K562 (cell line): ENCODE measurements around the gene PIGC. TPM values are rescaled to one million over a fixed set of nuclear protein-coding genes. Genes with fewer than 3 reads are reported as not detected.

Experiments used
- C11orf30 ChIP-seq: fragments of 450-650 bp; IDR thresholded peaks from 2 replicates; pipeline ENCODE4 v1.6.1; 2016; ENCODE audit warnings: low read depth, mild to moderate bottlenecking
- CBX2 ChIP-seq: fragments of 200-600 bp; sonication (generic); IDR thresholded peaks from one replicate; pipeline ENCODE4 v1.6.1; 2012; ENCODE audit warnings: mild to moderate bottlenecking, low read length, inconsistent platforms; ENCODE audit not compliant: insufficient read depth, poor library complexity, severe bottlenecking
- DIDO1 ChIP-seq: fragments of 450-650 bp; IDR thresholded peaks from 2 replicates; pipeline ENCODE4 v1.6.1; 2016; ENCODE audit warnings: low read depth, missing biosample characterization, missing genetic modification characterization
- MAFG ChIP-seq: fragments of 450-650 bp; conservative IDR thresholded peaks from 2 replicates; pipeline ENCODE4 v1.6.1; 2016; ENCODE audit warnings: missing genetic modification characterization, missing compliant biosample characterization
- NONO ChIP-seq, 2 experiments: fragments of 200-400 bp in 1 of 2; fragments of 450-650 bp in 1 of 2; formaldehyde crosslinking in 1 of 2; IDR thresholded peaks; 2 replicates each; pipeline ENCODE4 v1.6.1; 2017; ENCODE audit warnings: low read depth in 2 of 2, mild to moderate bottlenecking in 2 of 2, moderate library complexity in 2 of 2, low read length in 1 of 2
- SRF ChIP-seq, 2 experiments: fragments of 250-450, 450-650 bp in 1 of 2; sonication (Bioruptor Pico) in 1 of 2; sonication (generic) in 1 of 2; formaldehyde crosslinking; IDR thresholded peaks; 2 replicates each; pipeline versions ENCODE4 v1.5.0 to v1.5.1; 2020 to 2022; ENCODE audit warnings: mild to moderate bottlenecking in 1 of 2, missing genetic modification reagents in 1 of 2
- ZNF124 ChIP-seq: sonication (generic); formaldehyde crosslinking; IDR thresholded peaks from 2 replicates; pipeline ENCODE4 v1.8.1; 2022; ENCODE audit warnings: missing genetic modification reagents
- polyA plus RNA-seq, 8 experiments: library from polyadenylated mRNA; depleted of rRNA in 4 of 8; stranded (reverse) in 5 of 8; unstranded in 3 of 8; fragments of >200 nt; fragmentation: Nextera tagmentation in 2 of 8; fragmentation: Illumina TruSeq in 1 of 8; extraction: Ambion mirVana in 2 of 8; extraction: Trizol in 1 of 8; gene quantifications; 2 replicates each; pipeline versions ENCODE4 v1.2.1 to v1.2.3, GENCODE V29; 2011 to 2014; ENCODE audit warnings: inconsistent platforms in 1 of 8, missing spikeins in 1 of 8
- total RNA-seq, 7 experiments: library from RNA; depleted of rRNA in 6 of 7; stranded (reverse); fragments of >200 nt in 6 of 7; fragmentation: Illumina TruSeq in 2 of 7; extraction: Trizol in 2 of 7; gene quantifications; 2 replicates each; pipeline versions ENCODE4 v1.2.1 to v1.2.3, GENCODE V29; 2011 to 2021; ENCODE audit warnings: low replicate concordance in 1 of 7
- TF ChIP-seq, protein P1 (sequence below), 2 experiments: fragments of 450-650 bp in 1 of 2; sonication (generic) in 1 of 2; formaldehyde crosslinking; conservative IDR thresholded peaks; 2 replicates each; pipeline versions ENCODE4 v1.4.0 to v1.8.1; 2020 to 2022; ENCODE audit warnings: mild to moderate bottlenecking in 1 of 2, missing genetic modification reagents in 1 of 2
- TF ChIP-seq, protein P2 (sequence below), 3 experiments: fragments of 200-800 bp in 1 of 3; fragments of 250-450 bp in 1 of 3; fragments of 450-650 bp in 1 of 3; sonication (Bioruptor Pico) in 1 of 3; sonication (Bioruptor generic) in 1 of 3; formaldehyde crosslinking in 1 of 3; IDR thresholded peaks; 2 replicates each; pipeline versions ENCODE4 v1.6.1 to v1.8.0; 2016 to 2022; ENCODE audit warnings: mild to moderate bottlenecking in 2 of 3, missing genetic modification characterization in 2 of 3, missing compliant biosample characterization in 1 of 3, moderate library complexity in 1 of 3
- TF ChIP-seq, protein P3 (sequence below): fragments of 250-450 bp; sonication (Bioruptor Pico); IDR thresholded peaks from 2 replicates; pipeline ENCODE4 v1.4.0; 2020; ENCODE audit warnings: mild to moderate bottlenecking
- TF ChIP-seq, protein P4 (sequence below), 2 experiments: fragments of 250-450 bp in 1 of 2; fragments of 450-650 bp in 1 of 2; sonication (Bioruptor Pico) in 1 of 2; IDR thresholded peaks; 2 replicates each; pipeline versions ENCODE4 v1.6.1 to v1.8.0; 2016 to 2021; ENCODE audit warnings: mild to moderate bottlenecking in 2 of 2, moderate library complexity in 2 of 2, missing compliant biosample characterization in 1 of 2, missing genetic modification characterization in 1 of 2

The PIGC gene
- total and polyA plus RNA-seq, 9 of the 15 experiments (the other 6 are each of a cell fraction or from before 2014, with no cell fraction given): 30.5 to 97.9 (median 54.7) TPM

DNA sequence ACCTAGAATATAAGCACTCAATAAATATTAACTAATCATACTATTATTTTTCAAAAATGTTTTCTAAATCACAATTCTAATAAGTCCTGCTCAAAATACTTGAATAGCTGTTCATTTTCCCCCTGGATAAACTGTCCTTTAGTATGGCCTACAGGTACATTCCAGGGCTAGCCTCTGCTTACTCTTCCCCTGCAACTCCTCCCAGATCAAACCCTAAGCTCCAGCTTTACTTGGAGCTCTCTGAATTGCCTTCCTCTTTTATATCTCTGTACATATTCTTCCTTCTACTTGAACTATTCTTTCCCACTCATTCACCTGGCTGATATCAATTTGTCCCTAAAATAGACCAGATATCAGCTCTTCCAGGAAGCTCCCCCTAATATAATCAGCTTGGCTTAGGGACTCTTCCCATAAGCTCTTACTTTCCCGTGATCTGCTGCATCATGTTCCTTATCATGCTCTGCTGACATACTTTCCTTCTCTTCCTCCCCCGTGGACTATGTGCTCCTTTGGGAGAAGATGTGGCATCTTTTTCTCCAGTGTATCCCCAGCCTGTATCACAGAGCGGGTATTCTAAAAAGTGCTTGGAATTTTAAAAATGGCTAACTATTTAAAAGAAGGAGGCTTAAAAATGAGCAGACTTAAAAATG is 43.1 kb upstream of the PIGC start (continued):
- no peak for TF ChIP-seq SRF (CRISPR knock-in tag; IDR thresholded peaks at IDR 0.05)
- TF ChIP-seq, protein P1, sequence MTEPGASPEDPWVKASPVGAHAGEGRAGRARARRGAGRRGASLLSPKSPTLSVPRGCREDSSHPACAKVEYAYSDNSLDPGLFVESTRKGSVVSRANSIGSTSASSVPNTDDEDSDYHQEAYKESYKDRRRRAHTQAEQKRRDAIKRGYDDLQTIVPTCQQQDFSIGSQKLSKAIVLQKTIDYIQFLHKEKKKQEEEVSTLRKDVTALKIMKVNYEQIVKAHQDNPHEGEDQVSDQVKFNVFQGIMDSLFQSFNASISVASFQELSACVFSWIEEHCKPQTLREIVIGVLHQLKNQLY (CRISPR knock-in tag; conservative IDR thresholded peaks at IDR 0.05): no peak
- TF ChIP-seq ZNF124 (CRISPR knock-in tag): no peak
- no peak for TF ChIP-seq DIDO1
- TF ChIP-seq MAFG (tag): peak; percentile 80
- TF ChIP-seq C11orf30: peak; percentile 73
- TF ChIP-seq, protein P2, sequence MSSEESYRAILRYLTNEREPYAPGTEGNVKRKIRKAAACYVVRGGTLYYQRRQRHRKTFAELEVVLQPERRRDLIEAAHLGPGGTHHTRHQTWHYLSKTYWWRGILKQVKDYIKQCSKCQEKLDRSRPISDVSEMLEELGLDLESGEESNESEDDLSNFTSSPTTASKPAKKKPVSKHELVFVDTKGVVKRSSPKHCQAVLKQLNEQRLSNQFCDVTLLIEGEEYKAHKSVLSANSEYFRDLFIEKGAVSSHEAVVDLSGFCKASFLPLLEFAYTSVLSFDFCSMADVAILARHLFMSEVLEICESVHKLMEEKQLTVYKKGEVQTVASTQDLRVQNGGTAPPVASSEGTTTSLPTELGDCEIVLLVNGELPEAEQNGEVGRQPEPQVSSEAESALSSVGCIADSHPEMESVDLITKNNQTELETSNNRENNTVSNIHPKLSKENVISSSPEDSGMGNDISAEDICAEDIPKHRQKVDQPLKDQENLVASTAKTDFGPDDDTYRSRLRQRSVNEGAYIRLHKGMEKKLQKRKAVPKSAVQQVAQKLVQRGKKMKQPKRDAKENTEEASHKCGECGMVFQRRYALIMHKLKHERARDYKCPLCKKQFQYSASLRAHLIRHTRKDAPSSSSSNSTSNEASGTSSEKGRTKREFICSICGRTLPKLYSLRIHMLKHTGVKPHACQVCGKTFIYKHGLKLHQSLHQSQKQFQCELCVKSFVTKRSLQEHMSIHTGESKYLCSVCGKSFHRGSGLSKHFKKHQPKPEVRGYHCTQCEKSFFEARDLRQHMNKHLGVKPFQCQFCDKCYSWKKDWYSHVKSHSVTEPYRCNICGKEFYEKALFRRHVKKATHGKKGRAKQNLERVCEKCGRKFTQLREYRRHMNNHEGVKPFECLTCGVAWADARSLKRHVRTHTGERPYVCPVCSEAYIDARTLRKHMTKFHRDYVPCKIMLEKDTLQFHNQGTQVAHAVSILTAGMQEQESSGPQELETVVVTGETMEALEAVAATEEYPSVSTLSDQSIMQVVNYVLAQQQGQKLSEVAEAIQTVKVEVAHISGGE (CRISPR knock-in tag; IDR thresholded peaks at IDR 0.05): 0 out of 6 replicates have a peak, but pooled peaks of 1 of the 3 experiments have one; percentile 29
- TF ChIP-seq, protein P3, sequence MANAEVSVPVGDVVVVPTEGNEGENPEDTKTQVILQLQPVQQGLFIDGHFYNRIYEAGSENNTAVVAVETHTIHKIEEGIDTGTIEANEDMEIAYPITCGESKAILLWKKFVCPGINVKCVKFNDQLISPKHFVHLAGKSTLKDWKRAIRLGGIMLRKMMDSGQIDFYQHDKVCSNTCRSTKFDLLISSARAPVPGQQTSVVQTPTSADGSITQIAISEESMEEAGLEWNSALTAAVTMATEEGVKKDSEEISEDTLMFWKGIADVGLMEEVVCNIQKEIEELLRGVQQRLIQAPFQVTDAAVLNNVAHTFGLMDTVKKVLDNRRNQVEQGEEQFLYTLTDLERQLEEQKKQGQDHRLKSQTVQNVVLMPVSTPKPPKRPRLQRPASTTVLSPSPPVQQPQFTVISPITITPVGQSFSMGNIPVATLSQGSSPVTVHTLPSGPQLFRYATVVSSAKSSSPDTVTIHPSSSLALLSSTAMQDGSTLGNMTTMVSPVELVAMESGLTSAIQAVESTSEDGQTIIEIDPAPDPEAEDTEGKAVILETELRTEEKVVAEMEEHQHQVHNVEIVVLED (CRISPR knock-in tag): no peak
- TF ChIP-seq NONO (IDR thresholded peaks at IDR 0.05; ENCODE audit: low read depth in 2 of 2, low read length in 1 of 2): no peak
- TF ChIP-seq CBX2: no peak
- TF ChIP-seq, protein P4, sequence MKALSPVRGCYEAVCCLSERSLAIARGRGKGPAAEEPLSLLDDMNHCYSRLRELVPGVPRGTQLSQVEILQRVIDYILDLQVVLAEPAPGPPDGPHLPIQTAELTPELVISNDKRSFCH (CRISPR knock-in tag; IDR thresholded peaks at IDR 0.05): no peak
- TF ChIP-seq, protein P4 (tag; IDR thresholded peaks at IDR 0.05): no peak
